Mucosa of stomach (tissue), 1 donor: ENCODE results near the gene KIF21A.
"Not testable (repeated sequence)": the region's sequence is repeated elsewhere in the genome, so short reads cannot be mapped to it uniquely, and the experiment has no call there.

Source experiments
- H3K27me3 ChIP-seq: one replicate; pipeline ENCODE4 v1.7.0; 2013; ENCODE audit warnings: mild to moderate bottlenecking, low read length; ENCODE audit not compliant: control insufficient read depth, insufficient read depth
- H3K36me3 ChIP-seq: one replicate; pipeline ENCODE4 v1.7.0; 2013; ENCODE audit warnings: low read length; ENCODE audit not compliant: control insufficient read depth, insufficient read depth
- H3K4me1 ChIP-seq: one replicate; pipeline ENCODE4 v1.7.0; 2013; ENCODE audit warnings: mild to moderate bottlenecking, low read length; ENCODE audit not compliant: control insufficient read depth, insufficient read depth
- H3K4me3 ChIP-seq: one replicate; pipeline ENCODE4 v1.7.0; 2013; ENCODE audit warnings: low read length
- H3K9ac ChIP-seq: one replicate; pipeline ENCODE4 v1.7.0; 2013; ENCODE audit warnings: mild to moderate bottlenecking, low read length, moderate library complexity
- H3K9me3 ChIP-seq: one replicate; pipeline ENCODE4 v1.7.0; 2013; ENCODE audit warnings: mild to moderate bottlenecking, low read length, moderate library complexity; ENCODE audit not compliant: control insufficient read depth
- donor health status: Pancreatic carcinoma.

Gene KIF21A

DNA sequence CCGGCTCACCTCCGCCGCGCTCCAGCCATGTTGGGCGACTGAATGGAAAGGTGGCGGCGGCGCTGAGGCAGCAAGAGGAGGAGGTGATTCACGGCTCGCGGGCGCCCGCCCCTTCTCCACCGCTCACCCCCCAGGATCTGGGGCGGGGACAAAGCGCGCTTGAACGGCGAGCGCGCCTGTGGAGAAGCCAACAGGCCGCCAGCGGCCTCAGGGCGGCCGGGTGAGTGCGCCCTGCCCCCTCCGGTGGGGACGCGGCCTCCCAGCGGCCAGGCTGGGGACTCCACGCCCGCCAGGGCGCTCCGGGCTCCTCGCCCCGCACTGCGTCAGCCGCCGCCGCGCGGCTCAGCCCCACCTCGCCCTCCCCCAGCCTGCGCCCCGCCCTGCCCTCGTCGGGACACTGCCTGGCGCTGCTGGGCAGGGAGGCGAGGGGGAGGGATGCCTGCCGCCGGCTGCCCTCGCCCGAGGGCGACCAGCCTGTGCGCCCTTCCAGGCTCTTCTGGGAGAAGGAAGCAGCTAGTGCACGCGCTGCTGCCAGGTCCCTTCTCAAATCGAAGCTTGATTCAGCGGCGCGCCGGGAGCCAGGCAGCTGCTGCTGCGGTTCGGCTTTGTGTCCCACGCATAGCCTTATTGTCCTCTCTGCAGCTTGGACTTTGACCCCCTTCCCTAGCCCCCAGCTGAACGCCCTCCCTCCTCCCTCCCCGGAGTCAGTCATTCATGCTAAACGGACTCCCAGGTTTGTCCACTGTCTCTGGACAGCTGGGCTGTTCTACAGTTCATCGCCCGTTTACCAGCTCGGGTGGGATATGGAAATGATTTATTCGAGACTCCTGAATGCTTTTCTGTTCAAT, at the start of gene KIF21A:
KIF21A (minus strand) TSS at position 40 of the 848 bp plus-strand sequence. CDS start 150 bp downstream, outside the sequence.
- Histone ChIP-seq H3K9me3 (no peaks in the 10 kb centered on the region), H3K36me3 (no peaks in the 10 kb centered on the region), H3K4me1 (peaks cover 9% of the 10 kb centered on the region), H3K4me3 (peak within 1 kb of the TSS; percentile 78), H3K27me3 (no peaks in the 10 kb centered on the region), H3K9ac (peak within 1 kb of the TSS; percentile 78)

DNA sequence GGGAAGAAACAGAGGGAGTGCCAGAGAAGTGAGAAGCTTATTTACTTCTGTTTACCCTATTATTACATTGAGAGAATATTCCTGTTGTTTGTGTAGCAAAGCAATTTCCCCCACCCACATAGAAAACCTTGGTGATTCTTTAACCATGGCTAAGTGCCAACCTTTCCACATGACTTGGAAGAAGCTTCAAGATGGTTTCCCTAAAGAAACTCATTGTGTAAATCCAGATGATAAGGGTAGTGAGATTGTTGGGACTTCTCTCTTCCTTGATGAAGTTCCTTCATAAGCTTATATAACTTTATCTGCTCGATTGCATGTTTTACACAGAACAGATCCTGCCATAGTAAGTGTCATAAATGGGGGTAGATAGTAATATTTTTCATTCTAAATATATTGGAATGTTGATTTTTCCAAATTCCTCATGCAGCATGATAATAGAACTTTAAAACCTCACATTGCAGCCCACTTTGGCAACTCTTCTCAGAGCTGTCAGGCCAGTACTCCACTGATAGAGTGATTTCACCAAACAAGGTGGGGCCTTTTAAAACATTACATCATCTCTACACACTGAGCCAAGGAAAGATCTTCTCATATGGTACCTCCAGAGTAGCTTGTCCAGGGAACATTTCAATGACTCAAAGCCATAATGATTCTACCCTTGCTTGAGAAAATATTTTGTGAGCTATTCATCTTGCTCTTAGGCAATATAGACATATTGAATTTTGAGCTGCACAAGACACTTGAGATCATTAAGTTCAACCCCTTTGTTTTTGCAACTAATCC, 47.8 kb upstream of the KIF21A start:
- Histone ChIP-seq H3K36me3 (no peaks in the 10 kb centered on the region), H3K9ac (no peak overlapping the region), H3K27me3 (no peaks in the 10 kb centered on the region), H3K4me1 (no peaks in the 10 kb centered on the region), H3K4me3 (no peak overlapping the region), H3K9me3 (no peaks in the 10 kb centered on the region)

DNA sequence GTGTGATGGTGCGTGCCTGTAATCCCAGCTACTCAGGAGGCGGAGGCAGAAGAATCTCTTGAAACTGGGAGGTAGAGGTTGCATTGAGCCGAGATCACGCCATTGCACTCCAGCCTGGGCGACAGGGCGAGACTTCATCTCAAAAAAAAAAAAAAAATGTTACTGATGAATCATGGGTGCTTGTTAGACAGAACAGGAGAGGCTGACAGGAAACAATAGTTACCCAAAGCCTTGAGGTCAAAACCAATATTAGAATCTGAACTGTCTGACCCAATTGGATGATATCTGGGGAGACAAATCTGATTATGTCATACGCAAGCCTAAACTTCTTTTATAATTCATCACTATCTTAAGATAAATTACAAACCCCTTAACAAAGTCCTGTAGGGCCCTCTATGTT, 40.7 kb upstream of the KIF21A start:
- H3K27me3 ChIP-seq, result no peaks in the 10 kb centered on the region

GRCh38 chr12:39483042-39483441, 40.1 kb upstream of the KIF21A start:
- Histone ChIP-seq H3K36me3 (no peaks in the 10 kb centered on the region), H3K4me3 (no peak overlapping the region), H3K9me3 (no peaks in the 10 kb centered on the region)

More for the DNA sequence above, 40.7 kb upstream of the KIF21A start:
- H3K9me3 ChIP-seq, result no peaks in the 10 kb centered on the region
- H3K36me3 ChIP-seq, result no peaks in the 10 kb centered on the region
- H3K9ac ChIP-seq, result no peak overlapping the region
- H3K4me3 ChIP-seq, result no peak overlapping the region
- no peaks in the 10 kb centered on the region for H3K4me1 ChIP-seq

GRCh38 chr12:39476894-39477293, 34.0 kb upstream of the KIF21A start:
- H3K9me3 ChIP-seq, result no peaks in the 10 kb centered on the region
- H3K4me3 ChIP-seq, result no peak overlapping the region
- H3K27me3 ChIP-seq, result no peaks in the 10 kb centered on the region
- H3K36me3 ChIP-seq, result no peaks in the 10 kb centered on the region
- no peak overlapping the region for H3K9ac ChIP-seq
- H3K4me1 ChIP-seq, result no peaks in the 10 kb centered on the region

More at GRCh38 chr12:39483042-39483441, 40.1 kb upstream of the KIF21A start:
- Histone ChIP-seq H3K27me3 (no peaks in the 10 kb centered on the region), H3K9ac (no peak overlapping the region), H3K4me1 (no peaks in the 10 kb centered on the region)

GRCh38 chr12:39476121-39476520, 33.2 kb upstream of the KIF21A start:
- no peak overlapping the region for H3K4me3 ChIP-seq

DNA sequence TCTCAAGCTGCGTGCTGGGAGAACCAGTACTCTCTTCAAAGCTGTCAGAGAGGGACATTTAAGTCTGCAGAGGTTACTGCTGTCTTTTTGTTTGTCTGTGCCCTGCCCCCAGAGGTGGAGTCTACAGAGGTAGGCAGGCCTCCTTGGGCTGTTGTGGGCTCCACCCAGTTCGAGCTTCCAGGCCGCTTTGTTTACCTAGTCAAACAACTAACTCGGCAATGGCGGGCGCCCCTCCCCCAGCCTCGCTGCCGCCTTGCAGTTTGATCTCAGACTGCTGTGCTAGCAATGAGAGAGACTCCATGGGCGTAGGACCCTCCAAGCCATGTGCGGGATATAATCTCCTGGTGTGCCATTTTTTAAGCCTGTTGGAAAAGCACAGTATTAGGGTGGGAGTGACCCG, 32.2 kb upstream of the KIF21A start:
- not testable (repeated sequence) for H3K27me3 ChIP-seq, H3K4me1 ChIP-seq, H3K4me3 ChIP-seq, H3K9ac ChIP-seq, H3K9me3 ChIP-seq, H3K36me3 ChIP-seq

More at GRCh38 chr12:39476121-39476520, 33.2 kb upstream of the KIF21A start:
- H3K36me3 ChIP-seq, result no peaks in the 10 kb centered on the region
- no peaks in the 10 kb centered on the region for H3K27me3 ChIP-seq
- H3K9me3 ChIP-seq, result no peaks in the 10 kb centered on the region
- no peak overlapping the region for H3K9ac ChIP-seq
- H3K4me1 ChIP-seq, result no peaks in the 10 kb centered on the region

- Histone ChIP-seq H3K4me1 (no peaks in the 10 kb centered on the region), H3K36me3 (no peaks in the 10 kb centered on the region), H3K9me3 (no peaks in the 10 kb centered on the region), H3K4me3 (no peak overlapping the region), H3K27me3 (no peaks in the 10 kb centered on the region), H3K9ac (no peak overlapping the region)
Measured at GRCh38 chr12:39467432-39467870, 24.5 kb upstream of the KIF21A start.

- H3K36me3 ChIP-seq, result no peaks in the 10 kb centered on the region
- H3K27me3 ChIP-seq, result no peaks in the 10 kb centered on the region
- no peak overlapping the region for H3K9ac ChIP-seq
- no peaks in the 10 kb centered on the region for H3K4me1 ChIP-seq
- H3K9me3 ChIP-seq, result no peaks in the 10 kb centered on the region
- no peak overlapping the region for H3K4me3 ChIP-seq
Measured at GRCh38 chr12:39464976-39465695, 22.2 kb upstream of the KIF21A start.

DNA sequence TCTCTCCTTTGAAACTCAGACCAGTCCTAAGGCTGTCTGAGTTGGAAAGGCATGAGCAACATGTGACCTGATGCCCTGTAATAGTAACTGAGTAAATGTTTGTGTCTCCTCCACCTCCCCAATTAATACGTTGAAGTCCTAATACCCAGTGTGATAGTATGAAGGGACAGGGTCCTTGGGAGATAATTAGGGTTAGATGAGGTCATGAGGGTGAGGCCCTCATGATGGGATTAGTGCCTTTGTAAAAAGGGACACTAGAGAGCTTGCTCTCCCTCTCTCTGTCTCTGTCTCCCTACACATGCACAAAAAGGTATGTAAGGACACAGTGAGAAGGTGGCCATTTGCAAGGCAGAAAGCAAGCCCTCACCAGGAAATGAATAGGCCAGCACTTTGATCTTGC, 18.1 kb upstream of the KIF21A start:
- H3K9ac ChIP-seq, result no peak overlapping the region
- H3K4me1 ChIP-seq, result no peaks in the 10 kb centered on the region
- H3K4me3 ChIP-seq, result no peak overlapping the region
- H3K9me3 ChIP-seq, result no peaks in the 10 kb centered on the region
- no peaks in the 10 kb centered on the region for H3K36me3 ChIP-seq
- H3K27me3 ChIP-seq, result no peaks in the 10 kb centered on the region

GRCh38 chr12:39459027-39459434, 16.1 kb upstream of the KIF21A start:
- H3K4me1 ChIP-seq, result no peaks in the 10 kb centered on the region
- H3K9me3 ChIP-seq, result no peaks in the 10 kb centered on the region
- H3K9ac ChIP-seq, result no peak overlapping the region
- no peaks in the 10 kb centered on the region for H3K27me3 ChIP-seq
- no peak overlapping the region for H3K4me3 ChIP-seq
- no peaks in the 10 kb centered on the region for H3K36me3 ChIP-seq
